K562 (cell line): ENCODE measurements around the gene CSNK1G1. TPM values are rescaled to one million over a fixed set of nuclear protein-coding genes. Genes with fewer than 3 reads are reported as not detected.

Source experiments
- ATF1 ChIP-seq, 2 experiments: fragments of 450-650 bp in 1 of 2; IDR thresholded peaks; 2 replicates each; pipeline ENCODE4 v1.6.1; 2016; ENCODE audit warnings: missing compliant biosample characterization in 1 of 2, missing genetic modification characterization in 1 of 2
- CCNT2 ChIP-seq: IDR thresholded peaks from 2 replicates; pipeline ENCODE4 v1.6.1; 2011; ENCODE audit warnings: borderline replicate concordance, low read depth, mild to moderate bottlenecking, moderate library complexity, mixed read lengths, low read length; ENCODE audit not compliant: insufficient read length; ENCODE audit errors: extremely low read depth
- CREB3 ChIP-seq: fragments of 450-650 bp; conservative IDR thresholded peaks from 2 replicates; pipeline ENCODE4 v1.6.1; 2016; ENCODE audit warnings: missing genetic modification characterization, low read depth, mild to moderate bottlenecking, missing compliant biosample characterization, moderate library complexity
- CTCFL ChIP-seq: IDR thresholded peaks from 2 replicates; pipeline ENCODE4 v1.6.1; 2011; ENCODE audit warnings: borderline replicate concordance, low read depth, mild to moderate bottlenecking, moderate library complexity, low read length; ENCODE audit not compliant: insufficient read depth, poor library complexity, severe bottlenecking
- IRF2 ChIP-seq: sonication (generic); formaldehyde crosslinking; IDR thresholded peaks from 2 replicates; pipeline ENCODE4 v1.8.1; 2022; ENCODE audit warnings: mild to moderate bottlenecking, missing genetic modification reagents
- KLF16 ChIP-seq: IDR thresholded peaks from 2 replicates; pipeline ENCODE4 v1.6.1; 2016; ENCODE audit warnings: antibody characterized with exemption
- MCM5 ChIP-seq: fragments of 450-650 bp; IDR thresholded peaks from 2 replicates; pipeline ENCODE4 v1.6.1; 2016; ENCODE audit warnings: low read depth
- NR2C1 ChIP-seq, 2 experiments: fragments of 450-650 bp; IDR thresholded peaks; 2 replicates each; pipeline ENCODE4 v1.6.1; 2017; ENCODE audit warnings: mild to moderate bottlenecking in 2 of 2, antibody characterized with exemption in 1 of 2, inconsistent platforms in 1 of 2, missing compliant biosample characterization in 1 of 2, missing genetic modification characterization in 1 of 2
- NUFIP1 ChIP-seq: fragments of 450-650 bp; IDR thresholded peaks from 2 replicates; pipeline ENCODE4 v1.6.1; 2018; ENCODE audit not compliant: partially characterized antibody
- PBX2 ChIP-seq, 2 experiments: IDR thresholded peaks in 1 of 2; conservative IDR thresholded peaks in 1 of 2; 2 replicates each; pipeline ENCODE4 v1.6.1; 2016; ENCODE audit warnings: low read depth in 2 of 2, mild to moderate bottlenecking in 1 of 2, missing compliant biosample characterization in 1 of 2, missing genetic modification characterization in 1 of 2, moderate library complexity in 1 of 2
- POLR2G ChIP-seq: fragments of 200-400 bp; formaldehyde crosslinking; IDR thresholded peaks from 2 replicates; pipeline ENCODE4 v1.6.1; 2017; ENCODE audit warnings: low read depth, mild to moderate bottlenecking, antibody characterized with exemption, low read length, moderate library complexity
- RFX5 ChIP-seq: IDR thresholded peaks from 2 replicates; pipeline ENCODE4 v1.6.1; 2011; ENCODE audit warnings: low read depth, mild to moderate bottlenecking, improper control_type of control experiment, low read length
- SIN3B ChIP-seq: fragments of 450-650 bp; IDR thresholded peaks from 2 replicates; pipeline ENCODE4 v1.6.1; 2017; ENCODE audit warnings: low read depth, mild to moderate bottlenecking, moderate library complexity
- TAF1 ChIP-seq: IDR thresholded peaks from 2 replicates; pipeline ENCODE4 v1.6.1; 2011; ENCODE audit warnings: mild to moderate bottlenecking, low read length, moderate library complexity; ENCODE audit not compliant: insufficient read depth, control insufficient read depth, severe bottlenecking; ENCODE audit errors: extremely low read depth
- TCF3 ChIP-seq: sonication (generic); formaldehyde crosslinking; IDR thresholded peaks from 2 replicates; pipeline ENCODE4 v1.4.0; 2020; ENCODE audit warnings: mild to moderate bottlenecking, missing genetic modification reagents
- TEAD2 ChIP-seq: fragments of 450-650 bp; IDR thresholded peaks from 2 replicates; pipeline ENCODE4 v1.6.1; 2016; ENCODE audit warnings: missing genetic modification characterization, control low read depth, missing compliant biosample characterization
- U2AF1 ChIP-seq: fragments of 200-400 bp; formaldehyde crosslinking; optimal IDR thresholded peaks from 2 replicates; pipeline ENCODE3; 2017; ENCODE audit warnings: mild to moderate bottlenecking, low read depth, low read length, moderate library complexity
- ZNF444 ChIP-seq: fragments of 250-450 bp; sonication (Bioruptor Pico); IDR thresholded peaks from 2 replicates; pipeline ENCODE4 v1.4.0; 2020; ENCODE audit warnings: mild to moderate bottlenecking, moderate library complexity
- ZNF740 ChIP-seq, 3 experiments: fragments of 200-800 bp in 1 of 3; sonication (Bioruptor generic) in 1 of 3; sonication (generic) in 1 of 3; formaldehyde crosslinking in 1 of 3; IDR thresholded peaks; 2 replicates each; pipeline versions ENCODE4 v1.6.1 to v1.8.0; 2016 to 2022; ENCODE audit warnings: mild to moderate bottlenecking in 2 of 3, missing compliant biosample characterization in 2 of 3, missing genetic modification characterization in 2 of 3, missing genetic modification reagents in 1 of 3
- polyA plus RNA-seq, 8 experiments: library from polyadenylated mRNA; depleted of rRNA in 4 of 8; stranded (reverse) in 5 of 8; unstranded in 3 of 8; fragments of >200 nt; fragmentation: Nextera tagmentation in 2 of 8; fragmentation: Illumina TruSeq in 1 of 8; extraction: Ambion mirVana in 2 of 8; extraction: Trizol in 1 of 8; gene quantifications; 2 replicates each; pipeline versions ENCODE4 v1.2.1 to v1.2.3, GENCODE V29; 2011 to 2014; ENCODE audit warnings: inconsistent platforms in 1 of 8, missing spikeins in 1 of 8
- total RNA-seq, 7 experiments: library from RNA; depleted of rRNA in 6 of 7; stranded (reverse); fragments of >200 nt in 6 of 7; fragmentation: Illumina TruSeq in 2 of 7; extraction: Trizol in 2 of 7; gene quantifications; 2 replicates each; pipeline versions ENCODE4 v1.2.1 to v1.2.3, GENCODE V29; 2011 to 2021; ENCODE audit warnings: low replicate concordance in 1 of 7

The CSNK1G1 gene
- total and polyA plus RNA-seq, 9 of the 15 experiments (the other 6 are each of a cell fraction or from before 2014, with no cell fraction given), result 4.5 to 18.5 (median 9.5) TPM

- TF ChIP-seq CTCFL (no peak), TEAD2 (tag) (no peak), TCF3 (no peak), ZNF740 (CRISPR knock-in tag; IDR thresholded peaks at IDR 0.05) (0 out of 2 replicates have a peak, but pooled peaks have one; percentile 30), ZNF740 (tag; IDR thresholded peaks at IDR 0.05) (no peak; a peak in 1 of 4 replicates), POLR2G (peak; percentile 90), RFX5 (no peak), NUFIP1 (no peak), U2AF1 (no peak), SIN3B (peak; percentile 41; the same call in 1 of the 2 replicates), ZNF444 (no peak), KLF16 (no peak), ATF1 (CRISPR knock-in tag; IDR thresholded peaks at IDR 0.05) (no peak), ATF1 (tag; IDR thresholded peaks at IDR 0.05) (peak; percentile 82), CCNT2 (peak; percentile 25), TAF1 (peak; percentile 65), PBX2 (CRISPR knock-in tag; IDR thresholded peaks at IDR 0.05; ENCODE audit: low read depth) (no peak), PBX2 (tag; conservative IDR thresholded peaks at IDR 0.05; ENCODE audit: low read depth) (no peak), IRF2 (CRISPR knock-in tag) (no peak), MCM5 (no peak), CREB3 (no peak), NR2C1 (IDR thresholded peaks at IDR 0.05) (peak; percentile 99), NR2C1 (tag; IDR thresholded peaks at IDR 0.05) (peak; percentile 99)
These were observed at the start of gene CSNK1G1 (continued) for GRCh38 chr15:64355944-64356709.
